Measurements from ENCODE around the gene NTM. TPM values are rescaled to one million over a fixed set of nuclear protein-coding genes. Genes with fewer than 3 reads are reported as not detected.

Gene NTM
- total and polyA plus RNA-seq, 2 of the 8 experiments (the other 6 are each of a cell fraction or from before 2014, with no cell fraction given): 13.4 to 20.0 TPM

DNA sequence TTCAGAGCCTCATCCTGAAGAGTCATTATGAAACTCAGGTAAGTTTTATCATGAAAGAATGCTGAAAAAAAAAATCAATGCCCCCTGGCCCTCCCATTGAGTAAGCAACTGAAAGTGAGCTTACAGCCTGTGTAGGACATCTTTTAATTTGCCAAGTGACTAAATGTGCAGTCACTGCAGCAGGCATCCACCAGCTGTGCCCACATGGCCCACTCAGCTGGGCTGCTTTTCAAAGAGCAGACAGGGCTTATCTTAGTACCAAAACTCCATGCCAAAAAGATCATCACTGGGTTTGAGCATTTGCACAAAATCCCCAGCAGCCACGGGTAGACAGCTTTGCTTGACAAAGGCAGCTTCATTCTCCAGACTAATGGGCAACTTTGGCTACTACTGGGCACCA is 709.7 kb downstream of the NTM start (continued):
- TF ChIP-seq TBP (IDR thresholded peaks at IDR 0.05; ENCODE audit: low read depth, low read length) (no peak), TAF1 (IDR thresholded peaks at IDR 0.05; ENCODE audit: low read depth, low read length) (no peak), KDM1A (IDR thresholded peaks at IDR 0.05; ENCODE audit: borderline replicate concordance, low read length) (no peak)
- TF ChIP-seq, protein P1, sequence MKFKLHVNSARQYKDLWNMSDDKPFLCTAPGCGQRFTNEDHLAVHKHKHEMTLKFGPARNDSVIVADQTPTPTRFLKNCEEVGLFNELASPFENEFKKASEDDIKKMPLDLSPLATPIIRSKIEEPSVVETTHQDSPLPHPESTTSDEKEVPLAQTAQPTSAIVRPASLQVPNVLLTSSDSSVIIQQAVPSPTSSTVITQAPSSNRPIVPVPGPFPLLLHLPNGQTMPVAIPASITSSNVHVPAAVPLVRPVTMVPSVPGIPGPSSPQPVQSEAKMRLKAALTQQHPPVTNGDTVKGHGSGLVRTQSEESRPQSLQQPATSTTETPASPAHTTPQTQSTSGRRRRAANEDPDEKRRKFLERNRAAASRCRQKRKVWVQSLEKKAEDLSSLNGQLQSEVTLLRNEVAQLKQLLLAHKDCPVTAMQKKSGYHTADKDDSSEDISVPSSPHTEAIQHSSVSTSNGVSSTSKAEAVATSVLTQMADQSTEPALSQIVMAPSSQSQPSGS (IDR thresholded peaks at IDR 0.05; ENCODE audit: low read length): no peak
